Measurements from ENCODE around the gene ADCY9. TPM values are rescaled to one million over a fixed set of nuclear protein-coding genes. Genes with fewer than 3 reads are reported as not detected.

ADCY9 gene
- polyA plus RNA-seq, 3 donors = 0.44 to 9.3 (median 0.67) TPM

DNA sequence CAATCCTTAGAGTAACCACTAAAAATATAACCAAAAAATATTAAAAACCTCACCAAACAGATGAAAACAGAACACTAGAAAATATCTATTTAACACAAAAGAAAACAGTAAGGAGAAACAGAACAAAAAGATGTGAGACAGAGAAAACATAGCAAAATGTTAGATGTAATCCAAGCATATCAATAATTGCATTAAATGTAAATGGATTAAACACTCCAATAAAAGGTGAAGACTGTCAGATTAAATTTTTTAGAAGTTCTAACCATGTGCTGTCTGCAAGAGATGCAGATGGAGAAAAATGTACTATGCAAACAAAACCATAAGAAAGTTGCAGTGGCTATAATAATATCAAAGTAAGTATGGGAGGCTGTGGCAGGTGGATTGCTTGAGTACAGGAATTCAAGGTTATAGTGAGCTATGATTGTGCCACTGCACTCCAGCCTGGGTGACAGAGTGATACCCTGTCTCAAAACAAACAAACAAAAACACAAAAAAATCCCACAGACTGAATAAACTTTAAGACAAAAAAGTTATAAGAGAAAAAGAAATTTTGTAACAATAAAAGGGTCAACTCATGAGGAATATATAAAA is 53.9 kb downstream of the ADCY9 start:
- no peak overlapping the region for H3K4me2 ChIP-seq (replicated peaks; ENCODE audit: extremely low read depth, low read length, poor library complexity, severe bottlenecking)
- H3K4me3 ChIP-seq (replicated peaks in 1 of 3; ENCODE audit: low read depth in 2 of 3, low read length in 3 of 3) = no peak overlapping the region
- H3K9me3 Mint-ChIP-seq = peaks cover 22 to 42% (median 30%) of the 10 kb centered on the region in 7 donors
- H3K4me3 Mint-ChIP-seq = no peak overlapping the region
- peaks cover 7 to 12% of the 10 kb centered on the region in 2 donors for H3K4me1 ChIP-seq (ENCODE audit: control insufficient read depth in 1 of 2, insufficient read depth in 2 of 2, low read length in 2 of 2)
- no peaks in the 10 kb centered on the region for H3K36me3 ChIP-seq (replicated peaks in 1 of 2; ENCODE audit: control insufficient read depth in 1 of 2, insufficient read depth in 2 of 2, low read length in 2 of 2)
- no peak overlapping the region for H3K9ac ChIP-seq (ENCODE audit: insufficient read depth, low read length, poor library complexity, severe bottlenecking)
- no peaks in the 10 kb centered on the region for H3K27me3 ChIP-seq (ENCODE audit: control insufficient read depth in 2 of 2, insufficient read depth in 2 of 2, low read length in 2 of 2)
- H3K9me3 ChIP-seq (replicated peaks in 1 of 2; ENCODE audit: control insufficient read depth in 1 of 2, insufficient read depth in 1 of 2, low read length in 2 of 2) = peaks cover 20 to 23% of the 10 kb centered on the region in 2 donors
- intact Hi-C loops (cut with micrococcal nuclease) = no loop called here
- peaks cover 13% of the 10 kb centered on the region for H3K4me1 Mint-ChIP-seq
- H3K27me3 Mint-ChIP-seq (ENCODE audit: low read depth in 3 of 3) = peaks cover 0 to 3% (median 0%) of the 10 kb centered on the region in 3 donors
- H3K27ac Mint-ChIP-seq = no peak overlapping the region
- DNase-seq = no peak
- TF ChIP-seq, protein P1, sequence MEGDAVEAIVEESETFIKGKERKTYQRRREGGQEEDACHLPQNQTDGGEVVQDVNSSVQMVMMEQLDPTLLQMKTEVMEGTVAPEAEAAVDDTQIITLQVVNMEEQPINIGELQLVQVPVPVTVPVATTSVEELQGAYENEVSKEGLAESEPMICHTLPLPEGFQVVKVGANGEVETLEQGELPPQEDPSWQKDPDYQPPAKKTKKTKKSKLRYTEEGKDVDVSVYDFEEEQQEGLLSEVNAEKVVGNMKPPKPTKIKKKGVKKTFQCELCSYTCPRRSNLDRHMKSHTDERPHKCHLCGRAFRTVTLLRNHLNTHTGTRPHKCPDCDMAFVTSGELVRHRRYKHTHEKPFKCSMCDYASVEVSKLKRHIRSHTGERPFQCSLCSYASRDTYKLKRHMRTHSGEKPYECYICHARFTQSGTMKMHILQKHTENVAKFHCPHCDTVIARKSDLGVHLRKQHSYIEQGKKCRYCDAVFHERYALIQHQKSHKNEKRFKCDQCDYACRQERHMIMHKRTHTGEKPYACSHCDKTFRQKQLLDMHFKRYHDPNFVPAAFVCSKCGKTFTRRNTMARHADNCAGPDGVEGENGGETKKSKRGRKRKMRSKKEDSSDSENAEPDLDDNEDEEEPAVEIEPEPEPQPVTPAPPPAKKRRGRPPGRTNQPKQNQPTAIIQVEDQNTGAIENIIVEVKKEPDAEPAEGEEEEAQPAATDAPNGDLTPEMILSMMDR (IDR thresholded peaks at IDR 0.05) = no peak
- peaks cover 8 to 21% of the 10 kb centered on the region in 2 donors for H3K36me3 Mint-ChIP-seq
- H3K27ac ChIP-seq (ENCODE audit: low read depth in 1 of 2, low read length in 2 of 2) = no peak overlapping the region
- no peaks in the 10 kb centered on the region for H4K20me1 ChIP-seq (ENCODE audit: insufficient read depth, low read length)
- no peak overlapping the region for H2AFZ ChIP-seq (ENCODE audit: insufficient read depth, low read depth, low read length, poor library complexity, severe bottlenecking)
- peaks cover 10% of the 10 kb centered on the region for H3K79me2 ChIP-seq (ENCODE audit: insufficient read depth, low read length)

- H3K4me3 Mint-ChIP-seq = no peak overlapping the region
- no peak overlapping the region for H3K27ac ChIP-seq (ENCODE audit: low read depth in 1 of 2, low read length in 2 of 2)
- peaks cover 8 to 24% of the 10 kb centered on the region in 2 donors for H3K36me3 Mint-ChIP-seq
- H3K4me1 Mint-ChIP-seq = peaks cover 24% of the 10 kb centered on the region
- H2AFZ ChIP-seq (ENCODE audit: insufficient read depth, low read depth, low read length, poor library complexity, severe bottlenecking) = no peak overlapping the region
- no peaks in the 10 kb centered on the region for H3K36me3 ChIP-seq (replicated peaks in 1 of 2; ENCODE audit: control insufficient read depth in 1 of 2, insufficient read depth in 2 of 2, low read length in 2 of 2)
- H3K9ac ChIP-seq (ENCODE audit: insufficient read depth, low read length, poor library complexity, severe bottlenecking) = no peak overlapping the region
- intact Hi-C loops (cut with micrococcal nuclease) = no loop called here
- H3K9me3 ChIP-seq (replicated peaks in 1 of 2; ENCODE audit: control insufficient read depth in 1 of 2, insufficient read depth in 1 of 2, low read length in 2 of 2) = peaks cover 20 to 23% of the 10 kb centered on the region in 2 donors
- no peak overlapping the region for H3K4me3 ChIP-seq (replicated peaks in 1 of 3; ENCODE audit: low read depth in 2 of 3, low read length in 3 of 3)
- peaks cover 0 to 4% (median 0%) of the 10 kb centered on the region in 3 donors for H3K27me3 Mint-ChIP-seq (ENCODE audit: low read depth in 3 of 3)
- TF ChIP-seq, protein P1 (IDR thresholded peaks at IDR 0.05) = no peak
- no peaks in the 10 kb centered on the region for H3K27me3 ChIP-seq (ENCODE audit: control insufficient read depth in 2 of 2, insufficient read depth in 2 of 2, low read length in 2 of 2)
- H3K4me1 ChIP-seq (ENCODE audit: control insufficient read depth in 1 of 2, insufficient read depth in 2 of 2, low read length in 2 of 2) = peaks cover 13 to 24% of the 10 kb centered on the region in 2 donors
- DNase-seq = no peak
- H3K79me2 ChIP-seq (ENCODE audit: insufficient read depth, low read length) = peaks cover 10% of the 10 kb centered on the region
- no peak overlapping the region for H3K4me2 ChIP-seq (replicated peaks; ENCODE audit: extremely low read depth, low read length, poor library complexity, severe bottlenecking)
- H3K27ac Mint-ChIP-seq = no peak overlapping the region
- no peaks in the 10 kb centered on the region for H4K20me1 ChIP-seq (ENCODE audit: insufficient read depth, low read length)
- H3K9me3 Mint-ChIP-seq = peaks cover 22 to 42% (median 30%) of the 10 kb centered on the region in 7 donors
These were observed 55.4 kb downstream of the ADCY9 start for GRCh38 chr16:4060823-4061222.

All from CD14-positive monocyte (primary cell).